GM23248 (cell line): ENCODE results near the gene LPAR5.

Experiments
- EZH2 ChIP-seq: fragments of 200-600 bp; sonication (generic); IDR thresholded peaks from 2 replicates; pipeline ENCODE4 v1.6.1; 2018; ENCODE audit warnings: antibody characterized with exemption, mild to moderate bottlenecking; ENCODE audit not compliant: insufficient read depth, poor library complexity, severe bottlenecking
- EZH2phosphoT487 ChIP-seq: fragments of 200-600 bp; sonication (generic); IDR thresholded peaks from 2 replicates; pipeline ENCODE4 v1.6.1; 2018; ENCODE audit warnings: antibody characterized with exemption, moderate library complexity, mild to moderate bottlenecking, low read depth; ENCODE audit not compliant: insufficient read depth

GRCh38 chr12:6644903-6645302, 9.1 kb upstream of the LPAR5 start:
- TF ChIP-seq EZH2phosphoT487: no peak
- no peak for TF ChIP-seq EZH2
